Aorta (tissue), 5 donors: ENCODE results near the gene NPAS2. TPM values are rescaled to one million over a fixed set of nuclear protein-coding genes. Genes with fewer than 3 reads are reported as not detected.

Source experiments
- ATAC-seq: fragments of 200-7000 bp; cut with Tn5 transposase; one replicate; pipeline ENCODE4 v1.9.1; 2022; ENCODE audit warnings: moderate library complexity; ENCODE audit not compliant: low FRiP score
- DNase-seq, 2 donors: peaks; one replicate each; pipeline ENCODE4 v3.0.0-alpha.2; 2020
- H3K27ac ChIP-seq, 2 donors: one replicate each; pipeline ENCODE4 v1.5.1; 2013; ENCODE audit warnings: low read length in 2 of 2, mild to moderate bottlenecking in 2 of 2, moderate library complexity in 2 of 2, control low read depth in 1 of 2, inconsistent platforms in 1 of 2, low read depth in 1 of 2
- H3K27me3 ChIP-seq, 2 donors: one replicate each; pipeline ENCODE4 v1.6.1; 2013; ENCODE audit warnings: control low read depth in 1 of 2, low read length in 1 of 2, mild to moderate bottlenecking in 1 of 2, moderate library complexity in 1 of 2; ENCODE audit not compliant: insufficient read depth in 2 of 2, control insufficient read depth in 1 of 2
- H3K36me3 ChIP-seq, 2 donors: one replicate each; pipeline ENCODE4 v1.6.1; 2013; ENCODE audit warnings: control low read depth in 1 of 2, low read length in 1 of 2, mild to moderate bottlenecking in 1 of 2; ENCODE audit not compliant: insufficient read depth in 2 of 2, control insufficient read depth in 1 of 2
- H3K4me1 ChIP-seq, 2 donors: one replicate each; pipeline ENCODE4 v1.6.1; 2013; ENCODE audit warnings: low read length in 2 of 2, control low read depth in 1 of 2, mild to moderate bottlenecking in 1 of 2, moderate library complexity in 1 of 2; ENCODE audit not compliant: insufficient read depth in 2 of 2, control insufficient read depth in 1 of 2
- H3K4me3 ChIP-seq, 2 donors: one replicate each; pipeline ENCODE4 v1.5.1; 2013; ENCODE audit warnings: low read length in 2 of 2, control low read depth in 1 of 2, mild to moderate bottlenecking in 1 of 2
- H3K9me3 ChIP-seq: one replicate; pipeline ENCODE4 v1.6.1; 2013; ENCODE audit warnings: mild to moderate bottlenecking, low read length; ENCODE audit not compliant: control insufficient read depth
- WGBS, 2 donors: extraction: QIAGEN DNeasy Blood & Tissue Kit; methylation state at CpG; one replicate each; pipeline ENCODE4 v1.1.7; 2013; 5-methylcytosine and 5-hydroxymethylcytosine counted together
- intact Hi-C, 2 donors: fragments of 100-400 bp; cut with DNase I; formaldehyde crosslinking; loops; one replicate each; pipeline versions ENCODE4 v1.14.2 to v1.15.0; 2022
- polyA plus RNA-seq, 2 donors: library from polyadenylated mRNA; stranded (reverse); fragments of 200-250 nt; gene quantifications; one replicate each; pipeline ENCODE4 v1.2.3, GENCODE V29; 2013
- total RNA-seq, 2 donors: library from RNA; stranded (reverse); fragmentation: NEBNext Ultra II Directional; extraction: Animal tissue kit (Norgen Biotek cat#: 25700); gene quantifications; one replicate each; pipeline ENCODE4 v1.2.1, GENCODE V29; 2021
- donor health status: healthy with polysubstance abuse.
- donor health status: Bipolar disorder and iron deficiency.
- donor health status: DM: no; HTN: no; CAD: no.
- donor health status: DM: no; HTN: no; CAD: no.
- donor health status: DM: yes; HTN: yes; CAD: no.

NPAS2 gene
- total and polyA plus RNA-seq, 4 donors, result 7.8 to 42.0 (median 24.2) TPM

DNA sequence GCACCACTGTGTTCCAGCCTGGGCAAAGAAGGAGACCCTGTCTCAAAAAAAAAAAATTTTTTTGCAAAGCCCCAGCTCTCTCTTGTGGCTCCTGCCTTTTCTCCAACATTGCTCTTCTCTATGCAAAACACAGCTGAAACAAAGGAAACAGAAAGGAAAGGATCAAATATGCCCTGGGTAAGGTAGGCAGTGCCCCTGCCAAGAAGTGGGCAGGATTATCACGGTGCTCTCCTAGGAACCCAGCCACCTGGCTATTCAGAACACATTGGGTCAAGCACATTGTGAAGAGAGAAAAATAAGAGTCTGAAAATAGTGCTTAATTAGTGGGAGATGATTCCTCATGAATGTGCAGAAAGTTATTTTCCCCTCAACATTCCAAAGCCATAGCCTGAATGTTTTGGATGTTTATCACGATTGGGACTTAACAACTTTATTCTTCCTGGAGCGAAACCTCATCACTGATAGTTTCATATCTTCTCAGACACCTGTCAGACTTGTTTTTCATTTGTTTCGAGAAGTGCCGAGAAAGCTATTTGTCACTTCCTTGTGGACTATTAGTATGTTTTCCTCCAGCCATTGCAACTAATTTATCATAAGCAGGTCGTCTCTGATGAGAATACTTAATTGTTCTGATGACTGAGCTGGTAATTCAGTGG lies 139.4 kb downstream of the NPAS2 start:
- DNase-seq, result peak in 1 of 2 donors; percentile 3
- no peak for ATAC-seq
- no peaks in the 10 kb centered on the region for H3K9me3 ChIP-seq
- no peak overlapping the region for H3K27ac ChIP-seq
- 61 to 65% methylated on average over 6 of the region's 6 CpGs for WGBS, 2 donors
- H3K27me3 ChIP-seq, result no peaks in the 10 kb centered on the region
- H3K36me3 ChIP-seq, result no peaks in the 10 kb centered on the region
- intact Hi-C loops, result no loop called here
- H3K4me3 ChIP-seq, result no peak overlapping the region
- peaks cover 0 to 3% of the 10 kb centered on the region in 2 donors for H3K4me1 ChIP-seq

DNA sequence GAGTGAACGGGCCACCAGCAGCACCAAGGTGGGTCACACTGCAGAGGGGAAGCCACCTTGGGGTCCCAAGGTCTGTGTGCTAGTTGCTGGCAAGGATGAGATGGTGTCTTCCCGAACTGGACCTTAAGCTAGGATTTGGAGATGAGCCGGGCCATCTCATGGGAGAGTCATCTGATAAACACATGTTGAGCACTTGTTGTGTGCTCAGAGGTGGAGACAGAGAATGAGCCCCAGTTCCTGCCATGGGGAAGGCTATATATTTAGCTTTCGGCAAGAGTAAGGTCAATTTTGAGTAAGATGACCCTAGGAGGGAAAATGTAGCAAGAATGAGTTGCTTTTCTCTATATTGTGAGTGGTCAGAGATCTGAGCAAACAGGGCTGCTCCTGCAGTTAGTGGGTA lies 140.7 kb downstream of the NPAS2 start:
- DNase-seq (peak in 1 of 2 donors; percentile 44), ATAC-seq (no peak)
- Histone ChIP-seq H3K36me3 (no peaks in the 10 kb centered on the region), H3K27me3 (no peaks in the 10 kb centered on the region), H3K27ac (no peak overlapping the region), H3K4me3 (no peak overlapping the region), H3K4me1 (peaks cover 0 to 5% of the 10 kb centered on the region in 2 donors), H3K9me3 (no peaks in the 10 kb centered on the region)
- WGBS, 2 donors, result 93 to 94% methylated on average over 4 of the region's 4 CpGs
- intact Hi-C loops, result no loop called here

- DNase-seq, result peak in 1 of 2 donors; percentile 31
- Histone ChIP-seq H3K4me1 (peaks cover 0 to 5% of the 10 kb centered on the region in 2 donors), H3K27me3 (no peaks in the 10 kb centered on the region), H3K27ac (no peak overlapping the region), H3K4me3 (no peak overlapping the region), H3K36me3 (no peaks in the 10 kb centered on the region), H3K9me3 (no peaks in the 10 kb centered on the region)
- 60 to 70% methylated on average over 12 of the region's 12 CpGs for WGBS, 2 donors
- no peak for ATAC-seq
- intact Hi-C loops, result no loop called here
Measured at GRCh38 chr2:100962366-100963025, 142.6 kb downstream of the NPAS2 start.

GRCh38 chr2:100963026-100963375 lies 143.1 kb downstream of the NPAS2 start:
- Histone ChIP-seq H3K9me3 (no peaks in the 10 kb centered on the region), H3K27ac (no peak overlapping the region), H3K4me1 (peaks cover 0 to 5% of the 10 kb centered on the region in 2 donors), H3K36me3 (no peaks in the 10 kb centered on the region), H3K4me3 (no peak overlapping the region), H3K27me3 (no peaks in the 10 kb centered on the region)
- 88% methylated on average over 4 of the region's 4 CpGs for WGBS, 2 donors
- DNase-seq, result peak in 1 of 2 donors; percentile 35
- intact Hi-C loops, result no loop called here
- no peak for ATAC-seq

DNA sequence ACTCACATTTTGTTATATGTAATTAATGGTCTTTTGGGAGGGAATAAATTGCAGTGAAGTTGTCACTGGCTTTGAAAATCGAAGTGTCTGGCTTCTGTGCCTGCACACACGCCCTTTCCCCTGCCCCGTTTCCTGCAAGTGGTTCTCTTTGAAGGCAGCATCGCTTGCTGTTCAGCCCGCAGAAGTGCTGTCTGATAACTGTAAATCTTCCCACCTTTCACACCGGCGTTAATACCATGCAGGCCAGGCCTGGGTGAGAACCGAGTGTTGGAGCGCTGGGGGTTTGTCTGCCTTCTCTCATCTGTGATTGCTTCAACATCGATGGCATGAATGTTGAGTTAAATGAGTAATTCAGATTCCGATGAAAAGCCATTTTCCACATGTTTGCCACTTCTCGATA lies 144.3 kb downstream of the NPAS2 start:
- Histone ChIP-seq H3K4me3 (no peak overlapping the region), H3K9me3 (no peaks in the 10 kb centered on the region), H3K4me1 (peaks cover 0 to 2% of the 10 kb centered on the region in 2 donors), H3K36me3 (peaks cover 0 to 4% of the 10 kb centered on the region in 2 donors), H3K27ac (peak overlapping the region in 1 of 2 donors; percentile 13), H3K27me3 (no peaks in the 10 kb centered on the region)
- 49 to 66% methylated on average over 12 of the region's 12 CpGs for WGBS, 2 donors
- intact Hi-C loops, result no loop called here
- ATAC-seq, result no peak
- DNase-seq, result peak in 1 of 2 donors; percentile 54

- peak; percentile 62 for ATAC-seq
- peaks cover 0 to 2% of the 10 kb centered on the region in 2 donors for H3K4me1 ChIP-seq
- peak; percentile 64 to 72 for DNase-seq
- peak overlapping the region; percentile 9 to 34 for H3K27ac ChIP-seq
- no peaks in the 10 kb centered on the region for H3K9me3 ChIP-seq
- no peaks in the 10 kb centered on the region for H3K27me3 ChIP-seq
- intact Hi-C loops, result no loop called here
- H3K36me3 ChIP-seq, result peaks cover 0 to 6% of the 10 kb centered on the region in 2 donors
- H3K4me3 ChIP-seq, result no peak overlapping the region
- WGBS, 2 donors, result 6 to 16% methylated on average over 11 of the region's 11 CpGs
Measured at GRCh38 chr2:100964681-100965169, 144.8 kb downstream of the NPAS2 start.

DNA sequence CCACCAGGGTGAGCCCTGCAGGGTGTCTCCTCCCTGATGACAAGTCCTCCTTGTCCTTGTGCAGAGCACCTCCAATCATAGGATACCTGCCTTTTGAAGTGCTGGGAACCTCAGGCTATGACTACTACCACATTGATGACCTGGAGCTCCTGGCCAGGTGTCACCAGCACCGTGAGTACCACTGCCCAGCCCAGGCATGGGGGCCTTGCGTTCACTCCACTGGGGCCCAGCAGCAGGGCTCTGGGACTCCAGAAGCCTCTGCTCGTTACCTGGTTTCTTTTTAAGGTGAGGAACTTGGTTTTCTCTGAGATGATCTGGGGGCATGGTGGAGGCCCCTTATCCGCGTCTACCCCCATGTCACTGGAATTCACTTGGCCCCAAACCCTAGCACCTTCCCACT lies 145.7 kb downstream of the NPAS2 start:
- H3K4me3 ChIP-seq, result no peak overlapping the region
- peaks cover 0 to 7% of the 10 kb centered on the region in 2 donors for H3K36me3 ChIP-seq
- intact Hi-C loops, result no loop called here
- no peaks in the 10 kb centered on the region for H3K27me3 ChIP-seq
- H3K4me1 ChIP-seq, result peaks cover 0 to 2% of the 10 kb centered on the region in 2 donors
- H3K27ac ChIP-seq, result no peak overlapping the region
- ATAC-seq (no peak), DNase-seq (peak in 1 of 2 donors; percentile 43)
- H3K9me3 ChIP-seq, result no peaks in the 10 kb centered on the region
- WGBS, 2 donors, result 95% methylated on average over 5 of the region's 5 CpGs

GRCh38 chr2:100967716-100968115 lies 147.8 kb downstream of the NPAS2 start:
- H3K4me1 ChIP-seq, result peaks cover 0 to 2% of the 10 kb centered on the region in 2 donors
- no peaks in the 10 kb centered on the region for H3K27me3 ChIP-seq
- DNase-seq, result peak in 1 of 2 donors; percentile 15
- ATAC-seq, result no peak
- WGBS, 2 donors, result 78 to 88% methylated on average over 8 of the region's 8 CpGs
- H3K36me3 ChIP-seq, result peaks cover 0 to 7% of the 10 kb centered on the region in 2 donors
- intact Hi-C loops, result no loop called here
- H3K27ac ChIP-seq, result no peak overlapping the region
- no peaks in the 10 kb centered on the region for H3K9me3 ChIP-seq
- H3K4me3 ChIP-seq, result no peak overlapping the region
